Measurements from ENCODE around the gene SMIM1. TPM values are rescaled to one million over a fixed set of nuclear protein-coding genes. Genes with fewer than 3 reads are reported as not detected.
A peak's percentile ranks its signal among the peaks of the same experiment; 100 is the strongest.

SMIM1 gene
- total RNA-seq, 1 donor from 2014 or later = 2.0 TPM

GRCh38 chr1:3756394-3756793 is 16.2 kb upstream of the SMIM1 start:
- no peak for DNase-seq

- DNase-seq = no peak
Measured at GRCh38 chr1:3759164-3759563, 13.4 kb upstream of the SMIM1 start.

GRCh38 chr1:3759796-3760195 is 12.8 kb upstream of the SMIM1 start:
- no peak for DNase-seq

GRCh38 chr1:3761296-3762010 is 11.1 kb upstream of the SMIM1 start:
- no peak for DNase-seq

GRCh38 chr1:3762151-3762872 is 10.2 kb upstream of the SMIM1 start:
- DNase-seq = no peak

GRCh38 chr1:3762873-3763228 is 9.7 kb upstream of the SMIM1 start:
- DNase-seq = no peak

- no peak for DNase-seq
Measured at GRCh38 chr1:3763351-3764125, 9.0 kb upstream of the SMIM1 start.

- no peak for DNase-seq
Measured at GRCh38 chr1:3767328-3767925, 5.1 kb upstream of the SMIM1 start.

GRCh38 chr1:3768811-3769390 is 3.6 kb upstream of the SMIM1 start:
- no peak for DNase-seq

GRCh38 chr1:3770047-3770765 is 2.3 kb upstream of the SMIM1 start:
- DNase-seq = no peak

GRCh38 chr1:3771108-3772026 is 1.2 kb upstream of the SMIM1 start:
- DNase-seq = no peak

- peak; percentile 56 for DNase-seq
Measured at GRCh38 chr1:3772027-3772714, 378 bp upstream of the SMIM1 start.

GRCh38 chr1:3773572-3774275 is 1.2 kb downstream of the SMIM1 start:
- DNase-seq = no peak

GRCh38 chr1:3774276-3774945 is 1.9 kb downstream of the SMIM1 start:
- DNase-seq = no peak

- DNase-seq = no peak
Measured at GRCh38 chr1:3774946-3775489, 2.5 kb downstream of the SMIM1 start.

- no peak for DNase-seq
Measured at GRCh38 chr1:3775490-3776230, 3.1 kb downstream of the SMIM1 start.

GRCh38 chr1:3776231-3776961 is 3.8 kb downstream of the SMIM1 start:
- DNase-seq = no peak

All from occipital lobe (tissue), 2 donors.